ENCODE data around the gene CDC42BPB.

DNA sequence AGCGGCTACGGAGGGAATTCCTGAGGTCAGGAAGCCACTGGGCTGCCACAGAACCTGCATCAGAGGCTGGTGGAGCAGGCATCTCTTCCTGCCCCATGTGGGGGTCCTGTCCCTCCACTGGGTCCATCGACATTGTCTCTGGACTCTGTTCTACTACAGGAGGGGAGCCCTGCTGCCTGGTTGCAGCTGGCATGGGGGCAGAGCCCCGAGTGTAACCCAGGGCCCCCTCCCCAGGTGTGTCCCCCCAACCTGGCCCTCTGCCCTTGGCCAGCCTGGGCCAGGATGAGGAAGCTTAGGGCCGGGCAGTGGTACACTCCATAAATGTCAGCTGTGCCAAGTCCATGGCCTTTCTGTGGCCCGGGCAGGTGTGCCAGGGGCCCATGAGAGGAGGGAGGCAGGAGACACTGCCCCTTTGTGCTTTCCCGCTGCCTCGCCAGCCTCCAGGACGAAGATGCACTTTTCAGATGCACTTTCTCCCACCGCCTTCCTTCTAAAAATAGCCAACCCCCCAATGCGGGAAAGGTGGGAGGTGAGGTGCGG, 33.2 kb upstream of the CDC42BPB start:
- TF ChIP-seq, protein P1, sequence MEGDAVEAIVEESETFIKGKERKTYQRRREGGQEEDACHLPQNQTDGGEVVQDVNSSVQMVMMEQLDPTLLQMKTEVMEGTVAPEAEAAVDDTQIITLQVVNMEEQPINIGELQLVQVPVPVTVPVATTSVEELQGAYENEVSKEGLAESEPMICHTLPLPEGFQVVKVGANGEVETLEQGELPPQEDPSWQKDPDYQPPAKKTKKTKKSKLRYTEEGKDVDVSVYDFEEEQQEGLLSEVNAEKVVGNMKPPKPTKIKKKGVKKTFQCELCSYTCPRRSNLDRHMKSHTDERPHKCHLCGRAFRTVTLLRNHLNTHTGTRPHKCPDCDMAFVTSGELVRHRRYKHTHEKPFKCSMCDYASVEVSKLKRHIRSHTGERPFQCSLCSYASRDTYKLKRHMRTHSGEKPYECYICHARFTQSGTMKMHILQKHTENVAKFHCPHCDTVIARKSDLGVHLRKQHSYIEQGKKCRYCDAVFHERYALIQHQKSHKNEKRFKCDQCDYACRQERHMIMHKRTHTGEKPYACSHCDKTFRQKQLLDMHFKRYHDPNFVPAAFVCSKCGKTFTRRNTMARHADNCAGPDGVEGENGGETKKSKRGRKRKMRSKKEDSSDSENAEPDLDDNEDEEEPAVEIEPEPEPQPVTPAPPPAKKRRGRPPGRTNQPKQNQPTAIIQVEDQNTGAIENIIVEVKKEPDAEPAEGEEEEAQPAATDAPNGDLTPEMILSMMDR (IDR thresholded peaks at IDR 0.05): no peak
- TF ChIP-seq POLR2A (IDR thresholded peaks at IDR 0.05): no peak

Data from vagina (tissue), 2 donors.